ENCODE measurements around the gene ANKS3.

The ANKS3 gene

DNA sequence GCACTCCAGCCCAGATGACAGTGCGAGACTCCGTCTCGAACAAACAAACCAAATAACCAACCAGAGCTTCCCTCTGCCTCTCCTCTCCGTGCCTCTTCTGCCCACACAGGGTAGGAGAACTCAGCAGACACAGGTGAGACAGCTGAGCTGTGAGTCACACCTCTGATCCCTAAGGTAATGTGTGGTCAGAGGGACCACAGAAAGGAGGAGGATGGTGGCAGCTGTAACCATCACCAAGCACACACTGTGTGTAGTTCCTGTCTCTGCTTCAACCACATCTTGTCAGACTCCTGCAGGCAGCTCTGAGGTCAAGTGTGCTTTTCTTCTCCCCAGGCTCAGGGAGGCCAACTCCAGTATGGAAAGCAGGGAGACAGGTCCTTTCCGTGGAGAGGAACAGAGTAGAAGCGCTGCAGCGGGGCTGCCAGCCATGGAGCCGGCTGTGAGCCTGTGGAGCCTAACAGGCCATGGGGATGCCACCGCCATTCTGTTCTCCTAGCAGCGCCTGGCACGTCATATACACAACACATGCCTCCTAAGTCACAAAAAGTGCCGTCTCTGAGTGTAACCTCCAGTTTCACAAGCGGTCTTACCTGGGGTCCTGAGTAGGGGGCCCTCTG is 33.6 kb downstream of the ANKS3 start:
- Mint-ChIP-seq H3K27ac (peak overlapping the region; percentile 64), H3K4me3 (no peak overlapping the region), H3K27me3 (no peaks in the 10 kb centered on the region), H3K9me3 (no peaks in the 10 kb centered on the region), H3K36me3 (peaks cover 15% of the 10 kb centered on the region), H3K4me1 (peaks cover 25% of the 10 kb centered on the region)
- CTCF ChIA-PET = no interaction called here
- DNase-seq = peak; percentile 58

DNA sequence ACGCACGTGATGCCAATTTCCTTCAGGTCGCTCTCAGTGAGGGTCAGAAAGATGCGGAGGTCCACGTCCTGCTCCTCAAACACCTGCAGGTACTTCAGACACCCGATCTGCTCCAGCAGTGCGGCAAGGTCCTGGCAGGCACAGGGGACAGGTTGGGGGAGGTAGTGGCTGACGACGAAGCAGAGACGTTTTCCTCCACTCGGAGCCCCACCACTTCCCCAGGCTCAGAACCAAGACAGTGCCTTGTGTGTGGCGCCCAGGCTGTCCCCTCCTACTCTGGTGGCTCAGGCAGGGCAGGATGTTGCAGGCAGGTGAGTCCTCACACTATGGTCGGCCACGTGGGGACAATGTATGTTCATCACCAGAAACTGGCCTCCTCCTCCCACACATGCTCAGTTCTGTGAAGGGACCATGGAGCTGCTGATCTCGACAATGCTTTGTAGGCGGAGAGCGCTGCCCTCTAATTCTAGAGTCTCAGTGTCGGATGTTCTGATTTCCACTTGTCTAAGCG is 35.0 kb downstream of the ANKS3 start:
- CTCF ChIA-PET = no interaction called here
- Mint-ChIP-seq H3K4me3 (no peak overlapping the region), H3K4me1 (peaks cover 30% of the 10 kb centered on the region), H3K36me3 (peaks cover 17% of the 10 kb centered on the region), H3K27ac (no peak overlapping the region), H3K27me3 (no peaks in the 10 kb centered on the region), H3K9me3 (no peaks in the 10 kb centered on the region)
- no peak for DNase-seq

DNA sequence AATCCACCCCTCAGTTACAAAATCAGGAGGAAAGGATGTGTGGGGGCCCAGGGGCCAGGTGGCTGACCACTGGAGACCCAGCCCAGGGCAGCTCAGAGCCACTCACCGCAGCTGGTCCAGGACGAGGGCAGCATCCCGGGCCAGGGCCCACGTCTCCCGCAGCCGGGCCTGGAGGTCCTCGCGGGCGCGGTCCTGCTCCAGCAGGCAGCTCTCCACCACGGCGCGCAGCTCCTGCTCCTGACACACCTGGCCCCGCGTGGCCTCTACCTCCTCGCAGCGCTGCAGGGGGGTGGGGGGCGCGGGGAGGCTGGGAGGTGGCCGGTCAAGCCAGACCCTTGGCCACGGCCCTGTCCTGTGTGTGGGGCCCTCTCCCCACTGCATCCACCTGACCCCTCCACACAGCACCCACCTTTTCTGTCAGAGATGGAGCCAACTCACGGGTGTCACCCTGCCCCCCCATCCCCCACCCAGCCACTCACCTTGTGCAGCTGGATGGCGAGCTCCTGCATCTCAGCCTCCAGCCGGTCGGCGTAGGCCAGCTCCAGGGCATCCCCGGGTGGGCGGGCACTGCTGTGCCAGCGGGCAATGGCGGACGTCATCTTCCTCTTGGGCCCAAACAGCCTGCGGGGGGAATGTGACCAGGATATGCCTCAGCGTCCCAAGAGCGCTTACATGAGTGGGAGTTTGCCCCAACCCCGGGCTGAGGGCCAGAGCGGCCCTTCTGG is 35.6 kb downstream of the ANKS3 start:
- H3K36me3 Mint-ChIP-seq = peaks cover 17% of the 10 kb centered on the region
- no peak overlapping the region for H3K4me3 Mint-ChIP-seq
- H3K4me1 Mint-ChIP-seq = peaks cover 26% of the 10 kb centered on the region
- CTCF ChIA-PET = no interaction called here
- H3K9me3 Mint-ChIP-seq = no peaks in the 10 kb centered on the region
- no peak for DNase-seq
- H3K27me3 Mint-ChIP-seq = no peaks in the 10 kb centered on the region
- H3K27ac Mint-ChIP-seq = no peak overlapping the region

DNA sequence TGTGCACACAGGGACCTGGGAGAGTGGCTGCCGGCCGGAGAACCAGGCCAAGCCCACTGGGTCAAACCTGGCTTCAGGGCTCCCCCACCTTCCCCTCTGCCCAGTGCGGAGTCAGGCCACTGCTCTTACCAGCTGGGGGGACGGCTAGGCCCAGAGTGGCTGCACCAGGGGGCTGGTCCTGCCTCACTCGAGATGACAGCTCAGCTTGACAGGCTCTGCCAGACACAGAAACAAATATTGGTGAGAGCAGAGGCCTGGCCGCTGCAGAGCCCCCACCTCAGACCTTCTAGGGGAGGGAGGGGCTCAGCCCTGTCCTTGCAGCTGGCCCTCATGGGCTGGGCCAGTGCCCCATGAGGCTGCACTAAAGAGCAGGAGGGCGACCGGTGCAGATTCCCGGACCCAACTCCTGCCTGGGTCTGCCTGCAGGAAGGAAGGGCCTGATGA is 36.2 kb downstream of the ANKS3 start:
- H3K9me3 Mint-ChIP-seq = no peaks in the 10 kb centered on the region

DNA sequence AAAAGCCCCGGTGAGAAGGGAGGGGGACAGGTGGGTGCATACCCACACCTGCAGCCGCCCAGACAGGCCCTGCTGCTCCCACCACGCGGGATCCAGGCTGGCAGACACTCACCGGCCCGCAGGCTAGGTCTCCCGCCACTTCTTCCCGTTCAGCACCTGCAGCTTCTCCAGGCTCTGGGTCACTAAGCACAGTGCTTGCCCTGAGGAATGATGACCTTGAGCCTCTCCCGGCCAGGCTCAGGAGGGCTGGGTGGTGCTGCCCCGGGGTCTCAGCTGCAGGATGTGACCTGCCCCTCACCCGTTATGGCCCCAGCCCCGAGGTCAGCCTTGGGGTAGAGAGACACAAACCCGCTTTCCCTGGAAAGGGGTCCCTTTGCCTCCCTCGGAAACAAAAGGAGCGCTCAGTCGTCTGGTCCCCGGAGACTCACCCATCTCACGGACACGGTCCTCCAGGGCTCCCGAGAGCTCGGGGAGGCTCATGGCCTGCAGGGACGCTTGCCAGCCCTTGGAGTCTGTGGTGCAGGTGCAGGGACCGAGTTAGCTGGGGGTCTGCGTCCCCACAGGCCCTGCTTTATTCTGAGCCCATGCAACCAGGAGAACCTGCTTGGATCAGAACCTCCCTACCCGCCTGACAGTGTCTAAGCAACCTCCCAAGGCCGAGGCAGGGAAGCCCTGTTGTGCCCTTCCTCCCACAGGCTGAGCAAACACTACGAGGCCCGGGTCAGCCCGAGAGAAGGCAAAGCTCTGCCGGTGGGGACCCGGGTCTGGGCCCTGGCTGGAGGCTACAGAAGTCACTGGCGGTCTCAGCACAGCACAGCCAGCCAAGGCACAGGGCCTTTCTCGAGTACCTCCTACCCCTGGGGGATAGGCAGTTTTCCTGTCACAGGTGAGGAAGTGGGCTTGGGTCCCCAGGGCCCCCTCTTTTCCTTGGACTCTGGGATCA is 36.9 kb downstream of the ANKS3 start:
- DNase-seq = no peak
- no peak overlapping the region for H3K27ac Mint-ChIP-seq
- no peaks in the 10 kb centered on the region for H3K9me3 Mint-ChIP-seq
- CTCF ChIA-PET = no interaction called here
- no peaks in the 10 kb centered on the region for H3K27me3 Mint-ChIP-seq
- no peak overlapping the region for H3K4me3 Mint-ChIP-seq
- H3K36me3 Mint-ChIP-seq = peaks cover 15% of the 10 kb centered on the region
- peaks cover 33% of the 10 kb centered on the region for H3K4me1 Mint-ChIP-seq

More for the DNA sequence above, 36.2 kb downstream of the ANKS3 start:
- no peak for DNase-seq
- no peaks in the 10 kb centered on the region for H3K27me3 Mint-ChIP-seq
- peaks cover 27% of the 10 kb centered on the region for H3K4me1 Mint-ChIP-seq
- H3K36me3 Mint-ChIP-seq = peaks cover 17% of the 10 kb centered on the region
- no peak overlapping the region for H3K4me3 Mint-ChIP-seq
- CTCF ChIA-PET = no interaction called here
- no peak overlapping the region for H3K27ac Mint-ChIP-seq

DNA sequence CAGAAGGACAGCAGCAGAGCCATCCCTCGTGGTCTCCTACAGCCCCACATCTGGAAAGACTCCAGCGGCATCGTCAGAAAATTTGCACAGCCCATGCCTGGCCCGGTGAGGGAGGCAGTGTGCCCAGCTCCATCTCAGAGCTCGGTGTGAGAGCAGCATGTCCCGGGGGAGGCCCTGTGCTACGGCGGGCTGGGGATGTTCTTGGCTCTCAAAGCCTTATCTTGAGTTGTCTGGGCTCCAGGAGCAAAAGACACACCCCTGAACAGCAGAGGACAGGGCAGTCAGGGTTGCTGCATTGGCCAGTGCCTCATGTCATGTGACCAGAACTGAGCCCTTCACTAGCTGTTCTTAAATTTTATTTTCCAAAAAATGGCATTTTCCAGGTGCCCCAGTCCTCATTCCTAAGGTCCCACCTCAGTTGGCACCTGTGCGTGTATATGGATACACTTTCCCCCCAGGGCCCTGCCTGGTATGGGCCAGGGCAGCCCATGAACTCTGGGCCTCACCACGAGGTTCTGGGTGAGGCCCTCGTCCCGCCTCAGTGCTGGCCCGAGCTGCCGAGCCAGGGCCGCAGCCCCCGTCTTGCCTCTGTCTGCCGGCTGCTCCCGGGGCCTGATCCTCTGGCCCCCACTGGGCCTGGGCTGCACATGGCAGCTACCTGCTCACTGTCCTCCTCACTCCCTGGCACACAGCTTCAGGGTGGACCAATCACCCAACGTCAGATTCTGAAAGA is 37.7 kb downstream of the ANKS3 start:
- no peaks in the 10 kb centered on the region for H3K9me3 Mint-ChIP-seq
- no peaks in the 10 kb centered on the region for H3K27me3 Mint-ChIP-seq
- H3K4me1 Mint-ChIP-seq = peaks cover 33% of the 10 kb centered on the region
- DNase-seq = no peak
- H3K36me3 Mint-ChIP-seq = peaks cover 13% of the 10 kb centered on the region
- H3K27ac Mint-ChIP-seq = no peak overlapping the region
- CTCF ChIA-PET = interaction anchor here (0.6 to 1.6 kb wide), 3 partner anchors 29 to 259 kb away, joined by 3 to 5 read pairs (median 4); partner anchors contain the start of genes ANKS3 and DNAAF8
- H3K4me3 Mint-ChIP-seq = no peak overlapping the region

DNA sequence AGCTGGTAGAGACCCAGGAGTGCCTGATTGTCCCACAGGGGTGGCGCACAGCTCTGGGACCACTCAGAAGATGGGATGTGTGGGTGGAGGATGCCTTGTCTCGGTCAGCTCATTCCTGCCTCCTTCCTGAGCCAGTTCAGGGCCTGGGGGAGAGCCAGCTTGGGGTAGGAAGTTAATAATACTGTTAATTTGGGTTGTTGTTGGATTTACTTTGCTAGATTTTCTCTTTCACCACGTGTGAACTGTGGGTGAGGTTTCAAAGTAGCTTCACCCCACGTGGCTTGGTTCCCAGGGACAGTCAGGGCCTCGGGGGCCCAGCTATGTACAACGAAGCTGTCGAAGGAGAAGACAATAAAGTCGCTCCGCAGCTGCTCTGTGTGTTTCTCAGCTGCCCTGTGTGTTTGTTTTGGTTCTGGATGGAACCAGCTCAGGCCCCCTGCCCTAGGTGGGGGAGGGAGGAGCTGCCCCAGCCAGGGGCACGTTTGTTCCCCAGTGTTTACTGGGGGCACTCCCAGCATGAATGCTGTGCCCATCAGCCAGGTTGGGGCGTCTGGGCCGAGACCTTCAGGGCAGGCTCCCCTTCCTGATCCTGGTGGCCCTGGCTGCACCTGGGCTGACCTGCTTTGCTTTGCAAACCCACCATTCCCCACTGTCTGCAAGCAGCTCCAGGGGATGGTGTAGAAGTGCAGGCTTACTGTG is 38.4 kb downstream of the ANKS3 start:
- H3K36me3 Mint-ChIP-seq = peaks cover 13% of the 10 kb centered on the region
- H3K4me1 Mint-ChIP-seq = peaks cover 30% of the 10 kb centered on the region
- H3K27ac Mint-ChIP-seq = no peak overlapping the region
- no peaks in the 10 kb centered on the region for H3K27me3 Mint-ChIP-seq
- H3K4me3 Mint-ChIP-seq = peak overlapping the region; percentile 81
- CTCF ChIA-PET = interaction anchor here (0.6 to 1.6 kb wide), 5 partner anchors 28 to 260 kb away, joined by 3 to 5 read pairs (median 3); partner anchors contain the start of genes ANKS3 and DNAAF8
- no peak for DNase-seq
- no peaks in the 10 kb centered on the region for H3K9me3 Mint-ChIP-seq

DNA sequence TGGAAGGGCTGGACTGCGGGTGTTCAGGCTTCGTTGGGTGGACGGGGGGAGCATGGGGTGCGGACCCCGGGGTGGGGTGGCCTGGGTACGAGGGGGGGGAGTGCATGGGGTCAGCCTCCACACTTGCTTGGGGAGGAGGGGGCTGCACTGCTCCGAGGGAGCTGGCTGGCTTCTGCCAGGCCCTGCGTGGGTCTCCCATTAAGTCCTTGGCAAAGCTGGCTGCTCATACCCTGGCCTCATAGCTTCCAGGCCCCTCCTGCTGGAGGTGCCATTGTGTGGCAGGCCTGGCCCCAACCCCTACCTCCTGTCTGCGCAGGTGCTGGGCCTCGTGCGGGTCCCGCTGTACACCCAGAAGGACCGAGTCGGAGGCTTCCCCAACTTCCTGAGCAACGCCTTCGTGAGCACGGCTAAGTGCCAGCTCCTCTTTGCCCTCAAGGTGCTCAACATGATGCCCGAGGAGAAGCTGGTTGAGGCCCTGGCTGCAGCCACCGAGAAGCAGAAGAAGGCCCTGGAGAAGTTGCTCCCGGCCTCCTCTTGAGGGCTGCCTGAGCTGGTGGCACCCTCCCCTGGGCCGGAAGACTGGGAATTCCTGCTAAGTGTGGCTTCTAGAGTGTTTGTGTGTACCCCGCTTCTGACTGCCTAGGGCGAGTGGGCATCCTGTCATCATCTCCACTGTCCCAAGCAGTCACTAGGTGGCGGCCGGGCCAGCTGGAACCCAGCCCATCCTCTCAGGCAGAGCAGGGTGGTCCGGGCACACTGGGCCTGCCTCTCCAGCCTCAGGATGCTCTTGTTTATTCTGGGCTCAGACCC is 39.2 kb downstream of the ANKS3 start:
- Mint-ChIP-seq H3K9me3 (no peaks in the 10 kb centered on the region), H3K4me1 (peaks cover 22% of the 10 kb centered on the region), H3K36me3 (peaks cover 14% of the 10 kb centered on the region), H3K27me3 (no peaks in the 10 kb centered on the region), H3K27ac (peak overlapping the region; percentile 49), H3K4me3 (peak overlapping the region; percentile 81)
- peak; percentile 21 for DNase-seq
- CTCF ChIA-PET = interaction anchor here (0.6 to 1.6 kb wide), 4 partner anchors 36 to 261 kb away, joined by 3 to 5 read pairs (median 4); partner anchors contain the start of genes ANKS3 and DNAAF8

DNA sequence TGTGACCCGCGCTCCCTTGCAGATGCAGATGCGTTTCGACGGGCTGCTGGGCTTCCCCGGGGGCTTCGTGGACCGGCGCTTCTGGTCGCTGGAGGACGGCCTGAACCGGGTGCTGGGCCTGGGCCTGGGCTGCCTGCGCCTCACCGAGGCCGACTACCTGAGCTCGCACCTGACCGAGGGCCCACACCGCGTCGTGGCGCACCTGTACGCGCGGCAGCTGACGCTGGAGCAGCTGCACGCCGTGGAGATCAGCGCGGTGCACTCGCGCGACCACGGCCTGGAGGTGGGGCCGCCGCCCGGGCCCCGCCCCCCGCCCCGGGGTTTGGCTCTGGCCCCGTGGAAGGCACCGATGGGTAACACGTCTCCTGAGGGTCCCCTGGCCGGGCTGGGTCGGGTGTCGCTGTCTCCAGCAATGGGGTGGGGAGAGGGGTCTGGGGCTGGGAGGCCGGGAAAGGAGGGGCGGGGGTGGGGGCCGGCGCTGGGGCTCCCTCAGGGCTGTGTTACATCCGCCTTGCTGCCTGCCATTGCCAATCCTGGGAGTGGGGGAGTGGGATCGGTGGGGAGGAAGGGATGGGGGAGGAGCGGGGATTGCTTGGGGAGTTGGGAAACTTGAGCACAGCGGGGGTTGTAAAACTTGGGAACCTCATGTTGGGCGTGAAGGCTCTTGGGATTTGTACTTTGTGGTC is 40.0 kb downstream of the ANKS3 start:
- Mint-ChIP-seq H3K27me3 (no peaks in the 10 kb centered on the region), H3K9me3 (no peaks in the 10 kb centered on the region), H3K4me3 (peak overlapping the region; percentile 81), H3K27ac (peak overlapping the region; percentile 78), H3K4me1 (peaks cover 16% of the 10 kb centered on the region), H3K36me3 (peaks cover 7% of the 10 kb centered on the region)
- CTCF ChIA-PET = interaction anchor here (0.8 to 2.7 kb wide), 3 partner anchors 11 to 36 kb away, joined by 3 to 9 read pairs (median 3); no protein-coding TSS in a partner anchor
- peak; percentile 68 for DNase-seq

DNA sequence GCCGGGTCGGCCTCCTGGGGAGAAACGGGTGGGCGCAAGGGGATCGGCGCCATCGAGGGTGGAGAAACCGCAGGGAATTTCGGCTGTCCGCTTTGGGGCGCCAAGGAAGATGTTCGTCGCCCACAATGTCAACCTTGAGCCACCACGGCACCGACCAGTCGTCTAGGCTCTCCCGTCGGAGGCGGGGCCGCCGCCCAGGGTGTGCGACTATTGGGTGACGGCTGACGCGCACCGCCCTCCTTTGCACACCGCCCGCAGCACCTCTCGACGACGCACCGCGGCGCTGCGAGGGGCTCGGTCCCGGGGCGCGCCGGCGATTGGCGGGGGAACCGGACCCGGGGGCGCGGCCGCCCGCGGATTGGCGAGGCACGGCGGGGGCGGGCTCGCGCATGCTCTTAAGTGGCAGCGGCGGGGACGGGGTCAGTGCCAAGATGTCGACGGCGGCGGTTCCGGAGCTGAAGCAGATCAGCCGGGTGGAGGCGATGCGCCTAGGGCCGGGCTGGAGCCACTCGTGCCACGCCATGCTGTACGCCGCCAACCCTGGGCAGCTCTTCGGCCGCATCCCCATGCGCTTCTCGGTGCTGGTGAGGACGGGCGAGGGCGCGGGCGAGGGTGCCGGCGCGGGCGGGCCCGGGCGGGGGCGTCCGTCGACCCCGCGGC is 40.6 kb downstream of the ANKS3 start, which contains the start of gene NUDT16L1:
Gene NUDT16L1, plus strand, starts transcription at position 267 of the 660 bp plus-strand sequence. Its CDS starts 165 bp downstream, at position 432.
- no peaks in the 10 kb centered on the region for H3K27me3 Mint-ChIP-seq

More for the DNA sequence above, 40.6 kb downstream of the ANKS3 start, which contains the start of gene NUDT16L1:
- Mint-ChIP-seq H3K36me3 (peaks cover 7% of the 10 kb centered on the region), H3K4me3 (peak within 1 kb of the TSS; percentile 81), H3K9me3 (no peaks in the 10 kb centered on the region), H3K27ac (peak within 1 kb of the TSS; percentile 88), H3K4me1 (peaks cover 16% of the 10 kb centered on the region)
- DNase-seq = peak; percentile 97
- CTCF ChIA-PET = interaction anchor here (0.8 to 2.7 kb wide), 3 partner anchors 11 to 35 kb away, joined by 3 to 9 read pairs (median 3); no protein-coding TSS in a partner anchor

Data from activated naive CD4-positive, alpha-beta T cell treated with anti-CD3 and anti-CD28 coated beads, Interleukin-2, amount 10 ng/mL, durations not matched to agents 7 days and 5 days (primary cell).